GM12801 (cell line): ENCODE measurements around the gene HHLA2.

Experiments used
- CTCF ChIP-seq: IDR thresholded peaks from one replicate; pipeline ENCODE4 v1.5.1; 2011; ENCODE audit warnings: control low read depth; ENCODE audit not compliant: insufficient read length; ENCODE audit errors: extremely low read depth

Gene HHLA2

GRCh38 chr3:108393128-108393900 lies 97.0 kb downstream of the HHLA2 start:
- no peak for TF ChIP-seq CTCF

GRCh38 chr3:108394016-108394415 lies 97.7 kb downstream of the HHLA2 start:
- TF ChIP-seq CTCF, result no peak

- no peak for TF ChIP-seq CTCF
These were observed 98.2 kb downstream of the HHLA2 start for GRCh38 chr3:108394563-108394962.

GRCh38 chr3:108396336-108396735 lies 100.0 kb downstream of the HHLA2 start:
- no peak for TF ChIP-seq CTCF

- TF ChIP-seq CTCF, result no peak
These were observed 102.2 kb downstream of the HHLA2 start for GRCh38 chr3:108398510-108398909.

- no peak for TF ChIP-seq CTCF
These were observed 105.5 kb downstream of the HHLA2 start for GRCh38 chr3:108401836-108402235.

GRCh38 chr3:108403198-108403597 lies 106.8 kb downstream of the HHLA2 start:
- TF ChIP-seq CTCF, result no peak
